Measurements from ENCODE around the gene NME7. TPM values are rescaled to one million over a fixed set of nuclear protein-coding genes. Genes with fewer than 3 reads are reported as not detected.

Gene NME7
- total and polyA plus RNA-seq, 2 experiments from 2014 or later = 22.3 to 35.3 TPM

GRCh38 chr1:169148472-169149252 is 218.9 kb downstream of the NME7 start:
- no peaks in the 10 kb centered on the region for H3K27me3 ChIP-seq (replicated peaks; ENCODE audit: insufficient read depth)
- no peaks in the 10 kb centered on the region for H3K4me1 ChIP-seq (ENCODE audit: insufficient read depth)
- no peaks in the 10 kb centered on the region for H4K20me1 ChIP-seq (ENCODE audit: insufficient read depth)
- in situ Hi-C loops (cut with MboI) = no loop called here
- no peaks in the 10 kb centered on the region for H3K9me3 ChIP-seq (ENCODE audit: low read depth)
- no peaks in the 10 kb centered on the region for H3K9me2 ChIP-seq (ENCODE audit: insufficient read depth)
- no peak overlapping the region for H2AFZ ChIP-seq
- no peak overlapping the region for H3K4me3 ChIP-seq
- H3K4me2 ChIP-seq (ENCODE audit: unreplicated experiment) = no peak overlapping the region
- H3K27ac ChIP-seq = no peak overlapping the region
- H3K79me2 ChIP-seq (ENCODE audit: insufficient read depth) = no peaks in the 10 kb centered on the region
- DNase-seq = no peak
- TF ChIP-seq EZH2phosphoT487 (IDR thresholded peaks at IDR 0.05; ENCODE audit: insufficient read depth, low read depth) (no peak), EZH2 (IDR thresholded peaks at IDR 0.05; ENCODE audit: insufficient read depth, poor library complexity, severe bottlenecking) (no peak)
- H3K9ac ChIP-seq = no peak overlapping the region
- no peaks in the 10 kb centered on the region for H3F3A ChIP-seq (ENCODE audit: insufficient read depth)
- no peaks in the 10 kb centered on the region for H3K36me3 ChIP-seq (ENCODE audit: low read depth)
- 89 to 92% methylated on average over 5 of the region's 5 CpGs for WGBS, 2 experiments (ENCODE audit: low coverage in 1 of 2, low lambda C conversion rate in 2 of 2, missing lambda C conversion rate in 2 of 2)

DNA sequence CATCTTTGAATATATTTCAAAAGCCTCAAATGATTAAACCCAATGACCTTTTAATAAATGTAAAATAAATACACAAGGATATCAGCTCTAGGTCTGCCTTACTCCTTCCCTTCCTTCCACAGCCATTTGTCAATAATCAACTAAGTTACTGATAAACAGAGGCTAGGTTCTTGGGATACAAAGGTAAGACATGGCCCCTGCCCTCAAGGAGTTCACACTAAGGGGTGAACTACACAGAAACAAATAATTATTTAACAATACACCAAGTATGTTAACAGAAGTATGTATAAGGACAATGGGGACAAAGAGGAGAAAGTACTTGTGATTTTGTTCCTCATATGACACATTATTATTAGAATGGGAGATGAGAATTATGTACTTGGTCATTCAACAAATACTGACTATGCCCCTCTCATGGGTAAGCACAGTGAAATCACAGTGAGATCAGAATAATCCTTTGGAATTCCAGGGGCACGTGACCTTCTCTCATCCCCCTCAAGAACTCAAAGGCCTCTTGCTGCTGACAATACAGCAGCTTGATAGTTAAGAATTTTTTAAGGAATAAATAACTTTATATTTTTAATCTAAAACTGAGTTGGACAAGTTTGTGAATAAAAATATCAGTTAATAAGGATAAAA is 220.9 kb downstream of the NME7 start:
- DNase-seq = no peak
- H3K36me3 ChIP-seq (ENCODE audit: low read depth) = no peaks in the 10 kb centered on the region
- H3K9me2 ChIP-seq (ENCODE audit: insufficient read depth) = no peaks in the 10 kb centered on the region
- H2AFZ ChIP-seq = no peak overlapping the region
- H4K20me1 ChIP-seq (ENCODE audit: insufficient read depth) = no peaks in the 10 kb centered on the region
- no peaks in the 10 kb centered on the region for H3K9me3 ChIP-seq (ENCODE audit: low read depth)
- no peaks in the 10 kb centered on the region for H3K27me3 ChIP-seq (replicated peaks; ENCODE audit: insufficient read depth)
- H3K4me3 ChIP-seq = no peak overlapping the region
- in situ Hi-C loops (cut with MboI) = no loop called here
- H3K27ac ChIP-seq = no peak overlapping the region
- H3K9ac ChIP-seq = no peak overlapping the region
- WGBS, 2 experiments (ENCODE audit: low coverage in 1 of 2, low lambda C conversion rate in 2 of 2, missing lambda C conversion rate in 2 of 2) = 97 to 100% methylated on average over 1 of the region's 1 CpG
- TF ChIP-seq EZH2phosphoT487 (IDR thresholded peaks at IDR 0.05; ENCODE audit: insufficient read depth, low read depth) = no peak
- TF ChIP-seq EZH2 (IDR thresholded peaks at IDR 0.05; ENCODE audit: insufficient read depth, poor library complexity, severe bottlenecking) = no peak
- no peaks in the 10 kb centered on the region for H3K4me1 ChIP-seq (ENCODE audit: insufficient read depth)
- H3F3A ChIP-seq (ENCODE audit: insufficient read depth) = no peaks in the 10 kb centered on the region
- no peak overlapping the region for H3K4me2 ChIP-seq (ENCODE audit: unreplicated experiment)
- H3K79me2 ChIP-seq (ENCODE audit: insufficient read depth) = no peaks in the 10 kb centered on the region

DNA sequence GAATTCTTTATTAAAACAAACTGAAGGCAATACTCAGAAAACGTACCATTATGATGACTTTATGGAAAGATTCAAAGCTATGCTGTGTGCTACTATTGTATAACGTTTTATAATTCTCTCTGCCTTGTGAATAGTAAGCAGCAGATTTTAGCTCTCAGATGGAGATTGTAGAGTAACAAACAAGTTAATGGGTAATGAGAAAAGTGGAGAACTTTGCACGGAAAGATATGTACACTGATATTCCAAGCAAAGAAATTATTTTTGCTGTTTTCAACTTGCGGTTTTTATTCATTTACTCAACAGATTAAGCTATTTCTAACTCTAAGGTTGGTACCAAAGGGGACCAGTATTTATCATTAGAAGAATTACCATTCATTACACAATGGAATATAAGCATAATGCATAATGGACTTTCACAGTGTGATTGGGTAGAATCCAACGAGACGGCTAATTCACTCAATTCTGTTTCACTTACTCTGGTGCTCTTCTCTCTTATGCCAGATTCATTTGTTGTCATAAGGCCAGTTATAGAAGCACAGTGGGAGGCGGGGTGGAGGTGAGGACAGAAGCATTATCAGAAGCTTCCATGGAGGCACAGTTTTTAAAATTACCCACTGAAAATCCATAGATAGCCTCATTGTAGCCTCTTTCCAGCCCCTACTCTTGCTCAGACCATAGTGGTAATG is 222.5 kb downstream of the NME7 start:
- Histone ChIP-seq H3K4me1 (ENCODE audit: insufficient read depth) (no peaks in the 10 kb centered on the region), H3K9ac (no peak overlapping the region), H3K4me2 (ENCODE audit: unreplicated experiment) (no peak overlapping the region), H3K27me3 (replicated peaks; ENCODE audit: insufficient read depth) (no peaks in the 10 kb centered on the region), H2AFZ (no peak overlapping the region), H3K4me3 (no peak overlapping the region), H3K36me3 (ENCODE audit: low read depth) (no peaks in the 10 kb centered on the region), H4K20me1 (ENCODE audit: insufficient read depth) (no peaks in the 10 kb centered on the region), H3K79me2 (ENCODE audit: insufficient read depth) (no peaks in the 10 kb centered on the region), H3K27ac (no peak overlapping the region), H3F3A (ENCODE audit: insufficient read depth) (no peaks in the 10 kb centered on the region), H3K9me2 (ENCODE audit: insufficient read depth) (no peaks in the 10 kb centered on the region), H3K9me3 (ENCODE audit: low read depth) (no peaks in the 10 kb centered on the region)
- TF ChIP-seq EZH2 (IDR thresholded peaks at IDR 0.05; ENCODE audit: insufficient read depth, poor library complexity, severe bottlenecking) = no peak
- TF ChIP-seq EZH2phosphoT487 (IDR thresholded peaks at IDR 0.05; ENCODE audit: insufficient read depth, low read depth) = no peak
- WGBS, 2 experiments (ENCODE audit: low coverage in 1 of 2, low lambda C conversion rate in 2 of 2, missing lambda C conversion rate in 2 of 2) = 86 to 87% methylated on average over 7 of the region's 7 CpGs
- in situ Hi-C loops (cut with MboI) = no loop called here
- DNase-seq = no peak

DNA sequence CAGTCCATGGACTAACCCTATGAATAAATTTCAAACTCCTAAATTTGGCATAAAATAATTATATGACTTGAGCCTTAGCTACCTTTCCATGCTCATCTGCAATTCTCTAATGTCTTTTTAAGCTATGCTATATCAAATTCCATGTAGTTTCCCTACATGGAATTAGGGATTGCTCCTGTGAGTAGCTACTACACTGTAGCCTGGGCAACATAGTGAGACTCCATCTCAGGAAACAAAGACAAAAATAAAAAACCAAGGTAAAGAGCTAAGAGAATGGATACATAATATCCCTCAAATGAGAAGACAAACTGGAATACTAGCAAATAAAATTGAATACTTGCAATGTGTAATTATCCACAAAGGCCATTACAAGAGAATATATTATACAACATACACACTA is 223.6 kb downstream of the NME7 start:
- H3K9me3 ChIP-seq (ENCODE audit: low read depth) = no peaks in the 10 kb centered on the region
- in situ Hi-C loops (cut with MboI) = no loop called here
- no peak overlapping the region for H3K4me2 ChIP-seq (ENCODE audit: unreplicated experiment)
- H4K20me1 ChIP-seq (ENCODE audit: insufficient read depth) = no peaks in the 10 kb centered on the region
- H3K9me2 ChIP-seq (ENCODE audit: insufficient read depth) = no peaks in the 10 kb centered on the region
- no peak for DNase-seq
- no peaks in the 10 kb centered on the region for H3K79me2 ChIP-seq (ENCODE audit: insufficient read depth)
- H3K4me1 ChIP-seq (ENCODE audit: insufficient read depth) = no peaks in the 10 kb centered on the region
- no peak overlapping the region for H3K9ac ChIP-seq
- no peak overlapping the region for H3K27ac ChIP-seq
- H3K4me3 ChIP-seq = no peak overlapping the region
- H3K36me3 ChIP-seq (ENCODE audit: low read depth) = no peaks in the 10 kb centered on the region
- no peak overlapping the region for H2AFZ ChIP-seq
- TF ChIP-seq EZH2phosphoT487 (IDR thresholded peaks at IDR 0.05; ENCODE audit: insufficient read depth, low read depth) (no peak), EZH2 (IDR thresholded peaks at IDR 0.05; ENCODE audit: insufficient read depth, poor library complexity, severe bottlenecking) (no peak)
- no peaks in the 10 kb centered on the region for H3F3A ChIP-seq (ENCODE audit: insufficient read depth)
- no peaks in the 10 kb centered on the region for H3K27me3 ChIP-seq (replicated peaks; ENCODE audit: insufficient read depth)
